ENCODE data around the gene GGCX. TPM values are rescaled to one million over a fixed set of nuclear protein-coding genes. Genes with fewer than 3 reads are reported as not detected.

GGCX gene
- total and polyA plus RNA-seq, 2 of the 13 experiments (the other 11 are each of a cell fraction or from before 2014, with no cell fraction given): 72.5 to 103 TPM

- TF ChIP-seq SPEN (CRISPR knock-in tag; IDR thresholded peaks at IDR 0.05; ENCODE audit: low read depth) (no peak), TOE1 (CRISPR knock-in tag; IDR thresholded peaks at IDR 0.05) (0 out of 2 replicates have a peak, but pooled peaks have one; percentile 11), ZNF530 (CRISPR knock-in tag; IDR thresholded peaks at IDR 0.05; ENCODE audit: low read depth) (0 out of 2 replicates have a peak, but pooled peaks have one; percentile 64), ZNF543 (CRISPR knock-in tag; IDR thresholded peaks at IDR 0.05) (peak; percentile 67; the same call in 1 of the 2 replicates), HOXA9 (CRISPR knock-in tag; IDR thresholded peaks at IDR 0.05; ENCODE audit: borderline replicate concordance) (no peak), SMAD1 (CRISPR knock-in tag; IDR thresholded peaks at IDR 0.05; ENCODE audit: borderline replicate concordance, low read depth) (no peak), ZNF670 (CRISPR knock-in tag; IDR thresholded peaks at IDR 0.05; ENCODE audit: borderline replicate concordance) (no peak), ATF2 (CRISPR knock-in tag; IDR thresholded peaks at IDR 0.05) (no peak), ZEB1 (IDR thresholded peaks at IDR 0.05; ENCODE audit: insufficient replicate concordance, low read depth) (no peak), ZNF780A (CRISPR knock-in tag; IDR thresholded peaks at IDR 0.05) (no peak), DMTF1 (CRISPR knock-in tag; IDR thresholded peaks at IDR 0.05) (peak; percentile 75; the same call in 1 of the 2 replicates), JUN (CRISPR knock-in tag; IDR thresholded peaks at IDR 0.05) (0 out of 2 replicates have a peak, but pooled peaks have one; percentile 16), ZNF772 (CRISPR knock-in tag; IDR thresholded peaks at IDR 0.05) (0 out of 2 replicates have a peak, but pooled peaks have one; percentile 12), ZNF784 (CRISPR knock-in tag; IDR thresholded peaks at IDR 0.05; ENCODE audit: borderline replicate concordance) (0 out of 2 replicates have a peak, but pooled peaks have one; percentile 37), ZNF263 (CRISPR knock-in tag; IDR thresholded peaks at IDR 0.05) (0 out of 2 replicates have a peak, but pooled peaks have one; percentile 21), FUBP1 (CRISPR knock-in tag; IDR thresholded peaks at IDR 0.05; ENCODE audit: borderline replicate concordance) (no peak), HNF4G (IDR thresholded peaks at IDR 0.05; ENCODE audit: borderline replicate concordance, low read depth, low read length) (no peak), HNF4G (CRISPR knock-in tag; IDR thresholded peaks at IDR 0.05; ENCODE audit: borderline replicate concordance, low read depth) (0 out of 2 replicates have a peak, but pooled peaks have one; percentile 5), ZNF317 (CRISPR knock-in tag; IDR thresholded peaks at IDR 0.05) (0 out of 2 replicates have a peak, but pooled peaks have one; percentile 6), ZNF747 (CRISPR knock-in tag; IDR thresholded peaks at IDR 0.05; ENCODE audit: borderline replicate concordance) (no peak), ZSCAN22 (CRISPR knock-in tag; IDR thresholded peaks at IDR 0.05) (no peak), ZNF333 (CRISPR knock-in tag; IDR thresholded peaks at IDR 0.05; ENCODE audit: borderline replicate concordance) (0 out of 2 replicates have a peak, but pooled peaks have one; percentile 37), KAT7 (CRISPR knock-in tag; IDR thresholded peaks at IDR 0.05; ENCODE audit: borderline replicate concordance) (0 out of 2 replicates have a peak, but pooled peaks have one; percentile 51), ZNF33B (CRISPR knock-in tag; IDR thresholded peaks at IDR 0.05) (no peak)
Observed at GRCh38 chr2:85594715-85595300, 33.5 kb upstream of the GGCX start (continued).

All from HepG2 (cell line).